ENCODE results near the gene TUT4.

Gene TUT4

GRCh38 chr1:52403566-52404115 lies 149.3 kb downstream of the TUT4 start:
- DNase-seq (ENCODE audit: low spot score): peak; percentile 66
- TF ChIP-seq CTCF (IDR thresholded peaks at IDR 0.05; ENCODE audit: extremely low read depth, insufficient read depth, missing control alignments): no peak
- in situ Hi-C loops (cut with MboI; ENCODE audit: low pct_unique_long_range_greater_than_20kb, low sequenced_read_pairs, unreplicated experiment): no loop called here

GRCh38 chr1:52402860-52403240 lies 150.0 kb downstream of the TUT4 start:
- no peak for DNase-seq (ENCODE audit: low spot score)
- TF ChIP-seq CTCF (IDR thresholded peaks at IDR 0.05; ENCODE audit: extremely low read depth, insufficient read depth, missing control alignments): no peak
- in situ Hi-C loops (cut with MboI; ENCODE audit: low pct_unique_long_range_greater_than_20kb, low sequenced_read_pairs, unreplicated experiment): no loop called here

GRCh38 chr1:52400131-52400530 lies 152.8 kb downstream of the TUT4 start:
- TF ChIP-seq CTCF (IDR thresholded peaks at IDR 0.05; ENCODE audit: extremely low read depth, insufficient read depth, missing control alignments): no peak
- no peak for DNase-seq (ENCODE audit: low spot score)
- in situ Hi-C loops (cut with MboI; ENCODE audit: low pct_unique_long_range_greater_than_20kb, low sequenced_read_pairs, unreplicated experiment): no loop called here

GRCh38 chr1:52399629-52400028 lies 153.3 kb downstream of the TUT4 start:
- in situ Hi-C loops (cut with MboI; ENCODE audit: low pct_unique_long_range_greater_than_20kb, low sequenced_read_pairs, unreplicated experiment): no loop called here
- TF ChIP-seq CTCF (IDR thresholded peaks at IDR 0.05; ENCODE audit: extremely low read depth, insufficient read depth, missing control alignments): no peak
- no peak for DNase-seq (ENCODE audit: low spot score)

- in situ Hi-C loops (cut with MboI; ENCODE audit: low pct_unique_long_range_greater_than_20kb, low sequenced_read_pairs, unreplicated experiment): no loop called here
- DNase-seq (ENCODE audit: low spot score): no peak
- TF ChIP-seq CTCF (IDR thresholded peaks at IDR 0.05; ENCODE audit: extremely low read depth, insufficient read depth, missing control alignments): no peak
Measured at GRCh38 chr1:52393174-52393573, 159.7 kb downstream of the TUT4 start.

- TF ChIP-seq CTCF (IDR thresholded peaks at IDR 0.05; ENCODE audit: extremely low read depth, insufficient read depth, missing control alignments): no peak
- no peak for DNase-seq (ENCODE audit: low spot score)
- in situ Hi-C loops (cut with MboI; ENCODE audit: low pct_unique_long_range_greater_than_20kb, low sequenced_read_pairs, unreplicated experiment): no loop called here
Measured at GRCh38 chr1:52386458-52386857, 166.4 kb downstream of the TUT4 start.

GRCh38 chr1:52385376-52385775 lies 167.5 kb downstream of the TUT4 start:
- DNase-seq (ENCODE audit: low spot score): no peak
- no peak for TF ChIP-seq CTCF (IDR thresholded peaks at IDR 0.05; ENCODE audit: extremely low read depth, insufficient read depth, missing control alignments)
- in situ Hi-C loops (cut with MboI; ENCODE audit: low pct_unique_long_range_greater_than_20kb, low sequenced_read_pairs, unreplicated experiment): no loop called here
